Memory B cell (primary cell): ENCODE results near the gene BTBD17.

Experiments
- ATAC-seq: fragments of 150-1000 bp; cut with Tn5 transposase; 2 replicates; pipeline ENCODE4 v1.10.0; 2021; ENCODE audit warnings: low read depth, mild to moderate bottlenecking, moderate library complexity
- DNase-seq, 2 donors: peaks; one replicate each; pipeline ENCODE4 v3.0.0; 2022; ENCODE audit warnings: low spot score in 2 of 2
- H3K27ac Mint-ChIP-seq: one replicate; pipeline ENCODE4 v1.8.0; 2022; ENCODE audit warnings: mild to moderate bottlenecking, moderate library complexity, mixed read lengths
- H3K27me3 Mint-ChIP-seq: one replicate; pipeline ENCODE4 v1.8.0; 2022; ENCODE audit warnings: mixed read lengths
- H3K36me3 Mint-ChIP-seq: one replicate; pipeline ENCODE4 v1.8.0; 2022; ENCODE audit warnings: mild to moderate bottlenecking, mixed read lengths
- H3K4me1 Mint-ChIP-seq: one replicate; pipeline ENCODE4 v1.8.0; 2022; ENCODE audit warnings: mixed read lengths
- H3K4me3 Mint-ChIP-seq: one replicate; pipeline ENCODE4 v1.8.0; 2022; ENCODE audit warnings: mild to moderate bottlenecking, moderate library complexity, mixed read lengths
- H3K9me3 Mint-ChIP-seq: one replicate; pipeline ENCODE4 v1.8.0; 2022; ENCODE audit warnings: mixed read lengths

The BTBD17 gene

DNA sequence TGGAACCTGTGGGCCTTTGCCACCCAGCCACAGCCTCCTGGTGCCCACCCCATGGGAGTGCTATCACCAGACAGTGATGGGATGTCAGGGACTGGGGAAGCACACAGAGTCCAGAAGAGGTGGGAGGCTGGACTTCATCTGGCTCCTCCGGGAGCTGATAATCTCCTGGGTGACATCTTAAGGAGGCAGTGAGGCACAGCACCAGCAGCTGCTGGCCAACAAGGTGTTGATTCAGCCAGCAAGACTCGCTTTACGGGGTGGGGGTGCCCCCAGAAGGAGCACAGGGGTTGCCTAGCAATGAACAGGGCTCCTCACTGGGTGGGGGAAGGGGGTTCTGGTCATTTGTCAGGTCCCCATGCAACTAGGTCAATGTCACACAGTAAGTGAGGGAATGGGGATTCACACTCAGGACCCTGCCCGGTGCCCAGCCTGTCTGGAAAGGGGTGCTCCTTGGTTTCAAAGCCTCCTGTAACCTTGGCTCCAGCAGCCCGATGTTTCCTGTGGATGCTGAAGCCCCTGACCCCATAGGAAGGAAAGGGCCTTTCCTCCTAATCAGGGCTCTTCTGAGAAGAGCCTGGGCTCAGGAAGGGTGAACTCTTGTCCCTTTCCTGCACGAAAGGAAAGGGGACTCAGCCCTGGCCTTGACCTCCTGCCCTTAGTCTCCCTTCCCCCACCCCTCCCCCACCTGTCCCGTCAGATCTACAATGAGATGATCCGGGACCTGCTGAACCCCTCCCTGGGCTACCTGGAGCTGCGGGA lies 18.0 kb downstream of the BTBD17 start:
- Mint-ChIP-seq H3K27me3 (peaks cover 19% of the 10 kb centered on the region), H3K27ac (no peak overlapping the region), H3K36me3 (no peaks in the 10 kb centered on the region), H3K9me3 (no peaks in the 10 kb centered on the region), H3K4me3 (no peak overlapping the region), H3K4me1 (no peaks in the 10 kb centered on the region)
- DNase-seq: no peak
- ATAC-seq: no peak

DNA sequence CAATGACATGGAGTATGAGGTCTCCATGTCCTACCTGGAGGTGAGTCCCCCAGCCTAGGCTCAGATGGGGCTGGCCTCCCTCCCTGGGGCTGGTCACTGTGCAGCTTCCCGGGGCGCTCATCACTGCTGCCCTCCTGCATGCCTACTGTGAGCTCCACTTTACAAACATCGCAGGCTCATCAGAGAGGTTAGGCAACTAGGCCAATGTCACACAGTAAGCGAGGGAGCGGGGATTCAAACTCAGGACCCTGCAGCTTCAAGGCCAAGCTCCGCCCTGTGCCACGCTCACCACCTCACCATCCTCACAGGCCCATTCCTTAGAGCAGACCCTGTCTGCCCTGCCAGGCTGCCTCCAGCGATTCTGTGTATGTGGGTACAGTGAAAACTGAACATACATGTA lies 18.5 kb downstream of the BTBD17 start:
- Mint-ChIP-seq H3K27ac (no peak overlapping the region), H3K9me3 (no peaks in the 10 kb centered on the region), H3K4me1 (no peaks in the 10 kb centered on the region), H3K27me3 (peaks cover 19% of the 10 kb centered on the region), H3K4me3 (no peak overlapping the region), H3K36me3 (no peaks in the 10 kb centered on the region)
- DNase-seq: no peak
- ATAC-seq: no peak

DNA sequence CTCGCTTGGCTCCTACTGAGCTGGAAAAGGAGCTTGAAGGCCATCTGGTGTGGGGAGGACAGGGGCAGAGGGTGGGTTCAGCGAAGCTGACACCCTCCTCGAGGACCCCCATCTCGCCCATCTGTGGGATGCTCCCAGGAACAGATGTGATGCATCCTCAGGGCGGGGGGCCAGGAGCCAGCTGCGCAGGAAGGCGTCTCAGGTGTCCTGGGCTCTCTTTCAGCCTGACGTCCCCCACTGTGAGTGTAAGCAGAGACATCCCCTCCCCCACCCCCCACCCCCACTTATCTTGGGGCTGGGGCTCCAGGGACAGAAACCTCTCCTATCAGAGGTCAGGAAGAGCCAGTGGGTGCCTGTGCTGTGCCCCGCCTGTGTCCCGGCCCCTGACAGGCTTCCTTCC lies 19.4 kb downstream of the BTBD17 start:
- ATAC-seq (no peak), DNase-seq (no peak)
- Mint-ChIP-seq H3K4me1 (no peaks in the 10 kb centered on the region), H3K27me3 (peaks cover 16% of the 10 kb centered on the region), H3K9me3 (no peaks in the 10 kb centered on the region), H3K27ac (no peak overlapping the region), H3K36me3 (no peaks in the 10 kb centered on the region), H3K4me3 (no peak overlapping the region)

DNA sequence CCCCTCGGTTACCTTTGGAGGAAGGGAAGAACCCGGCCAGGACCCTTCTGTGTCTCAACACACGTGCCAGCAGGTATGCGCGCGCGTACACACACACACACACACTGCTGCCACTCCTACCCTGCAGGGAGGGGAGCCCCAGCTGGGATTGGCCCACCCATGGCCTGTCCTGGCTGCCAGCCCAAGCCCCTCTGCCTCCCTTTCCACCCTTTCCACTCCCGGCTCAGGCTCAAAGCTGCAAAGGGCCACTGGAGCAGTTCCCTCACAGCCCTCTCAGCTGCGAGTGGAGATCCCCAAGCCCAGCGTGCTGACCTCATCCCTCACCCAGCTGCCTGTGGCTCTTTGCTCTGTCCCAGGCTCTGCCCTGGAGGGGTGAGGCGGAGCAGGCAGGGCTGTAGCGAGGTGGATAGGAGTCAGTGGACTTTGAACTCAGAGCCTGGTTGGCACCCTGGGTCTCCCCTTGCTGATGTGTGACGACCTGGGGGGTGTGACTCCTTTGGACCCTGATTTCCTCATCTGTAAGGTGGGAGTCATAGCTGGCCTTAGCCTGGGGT lies 21.1 kb downstream of the BTBD17 start:
- Mint-ChIP-seq H3K36me3 (no peaks in the 10 kb centered on the region), H3K27me3 (peaks cover 16% of the 10 kb centered on the region), H3K4me3 (no peak overlapping the region), H3K27ac (no peak overlapping the region), H3K9me3 (no peaks in the 10 kb centered on the region), H3K4me1 (no peaks in the 10 kb centered on the region)
- no peak for DNase-seq
- no peak for ATAC-seq

DNA sequence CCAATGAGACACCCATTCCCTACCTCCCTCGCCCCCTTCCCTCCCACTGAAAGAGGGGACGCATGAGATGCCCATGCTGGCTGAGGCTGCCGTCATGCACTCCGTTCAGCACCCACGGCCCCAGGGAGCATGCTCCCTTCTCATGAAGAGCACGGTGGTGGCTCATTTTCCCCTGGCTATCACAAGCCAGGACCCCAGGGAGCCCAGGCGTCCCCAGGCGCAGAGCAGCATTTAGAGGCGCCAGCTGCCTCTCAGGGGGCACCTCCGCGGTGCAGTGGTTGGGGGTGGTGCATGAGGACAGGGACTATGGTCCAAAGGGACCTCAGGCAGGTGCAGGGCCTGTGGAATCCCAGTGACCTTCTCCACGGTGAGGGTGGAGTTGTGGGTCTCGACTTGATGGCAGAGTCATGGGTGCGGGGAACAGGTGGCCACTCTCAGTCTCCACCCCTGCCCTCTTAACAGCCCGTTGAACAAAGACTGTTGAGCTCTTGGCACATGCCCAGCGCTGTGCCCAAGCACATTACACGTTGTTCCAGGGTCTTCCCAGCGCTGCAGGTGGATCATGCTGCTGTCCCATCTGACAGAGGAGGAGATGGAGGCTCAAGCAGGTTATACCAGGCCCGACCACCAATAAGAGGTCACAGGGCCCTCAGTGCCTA lies 22.0 kb downstream of the BTBD17 start:
- DNase-seq (no peak), ATAC-seq (no peak)
- Mint-ChIP-seq H3K4me3 (no peak overlapping the region), H3K36me3 (no peaks in the 10 kb centered on the region), H3K4me1 (no peaks in the 10 kb centered on the region), H3K27me3 (peaks cover 9% of the 10 kb centered on the region), H3K9me3 (no peaks in the 10 kb centered on the region), H3K27ac (no peak overlapping the region)

DNA sequence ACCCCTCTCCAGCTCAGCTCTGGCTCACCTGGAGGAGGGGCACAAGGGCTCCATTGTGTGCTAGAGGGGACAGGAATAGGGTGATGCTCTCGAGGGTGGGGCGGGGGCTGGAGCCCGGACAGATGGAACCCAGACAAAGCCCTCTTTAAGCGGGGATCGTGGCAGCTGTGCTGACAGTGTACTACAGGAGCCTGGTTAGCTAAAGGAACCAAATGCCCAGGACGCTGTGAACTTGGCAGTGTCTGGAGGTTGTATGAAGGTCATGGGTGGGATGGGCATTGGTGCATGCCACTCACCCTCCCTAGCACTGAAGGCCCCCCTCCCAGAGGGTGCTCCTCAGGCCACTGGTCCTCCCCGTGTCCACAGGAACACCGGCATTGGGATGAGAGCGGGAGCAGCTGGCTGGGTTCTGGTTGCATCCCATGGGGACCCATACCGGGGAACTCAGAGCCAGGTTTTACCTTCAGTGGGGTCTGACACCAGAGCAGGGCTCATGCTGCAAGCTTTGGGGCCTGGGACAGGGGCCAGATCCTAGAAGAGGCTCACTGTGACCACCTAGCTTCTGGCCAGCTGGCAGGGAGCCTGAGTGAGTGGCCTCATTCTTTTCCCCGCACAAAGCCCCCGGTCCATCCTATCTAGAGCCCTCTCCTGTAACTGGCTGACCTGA lies 23.7 kb downstream of the BTBD17 start:
- Mint-ChIP-seq H3K36me3 (no peaks in the 10 kb centered on the region), H3K4me3 (no peak overlapping the region), H3K27me3 (peaks cover 8% of the 10 kb centered on the region), H3K27ac (no peak overlapping the region), H3K4me1 (no peaks in the 10 kb centered on the region), H3K9me3 (no peaks in the 10 kb centered on the region)
- ATAC-seq (no peak), DNase-seq (no peak)

DNA sequence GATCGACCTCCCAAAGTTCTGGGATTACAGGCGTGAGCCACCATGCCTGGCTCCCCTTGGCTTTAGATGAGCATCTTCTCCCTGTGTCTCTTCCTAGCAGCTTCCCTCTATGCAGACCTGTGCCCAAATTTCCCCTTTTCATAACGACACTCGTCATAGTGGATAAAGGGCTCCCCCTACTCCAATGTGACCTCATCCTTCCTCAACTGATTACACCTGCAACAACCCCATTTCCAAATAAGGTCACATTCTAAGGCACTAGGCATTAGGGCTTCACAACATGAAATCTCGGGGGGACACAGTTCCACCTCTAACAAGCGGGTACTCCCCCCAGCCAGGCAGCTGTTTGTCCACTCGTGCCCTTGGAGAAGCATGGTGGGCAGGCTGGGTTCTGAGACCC lies 25.4 kb downstream of the BTBD17 start:
- DNase-seq (no peak), ATAC-seq (no peak)
- H3K27ac Mint-ChIP-seq: no peak overlapping the region
- no peak overlapping the region for H3K4me3 Mint-ChIP-seq
- H3K9me3 Mint-ChIP-seq: no peaks in the 10 kb centered on the region
- H3K27me3 Mint-ChIP-seq: peaks cover 11% of the 10 kb centered on the region
- peaks cover 5% of the 10 kb centered on the region for H3K4me1 Mint-ChIP-seq
- no peaks in the 10 kb centered on the region for H3K36me3 Mint-ChIP-seq

DNA sequence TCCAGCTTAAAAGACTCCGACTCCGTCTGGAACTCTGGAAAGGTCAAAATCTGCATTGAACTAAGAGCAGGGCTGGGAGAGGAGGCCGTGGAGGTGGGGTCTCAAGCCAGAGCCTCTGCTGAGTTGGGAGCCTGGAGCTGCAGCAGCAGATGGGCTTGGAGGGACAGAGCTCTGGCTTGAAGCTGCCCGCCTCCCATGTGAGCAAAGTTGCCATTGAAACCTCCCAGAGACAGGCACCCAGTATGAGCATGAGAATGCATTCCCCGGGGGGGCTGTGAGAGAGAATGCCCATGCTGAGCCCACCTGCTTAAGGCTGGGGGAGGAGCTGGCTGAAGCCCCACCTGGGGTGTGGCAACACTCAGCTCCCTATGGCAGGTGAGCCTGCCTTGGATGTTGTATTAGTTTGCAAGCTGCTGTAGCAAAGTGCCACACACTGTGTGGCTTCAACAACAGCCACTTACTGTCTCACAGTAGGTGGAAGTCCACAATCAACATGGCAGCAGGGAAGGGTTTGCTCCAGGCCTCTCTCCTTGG lies 26.1 kb downstream of the BTBD17 start:
- Mint-ChIP-seq H3K4me1 (peaks cover 5% of the 10 kb centered on the region), H3K27ac (no peak overlapping the region), H3K9me3 (no peaks in the 10 kb centered on the region), H3K27me3 (peaks cover 11% of the 10 kb centered on the region), H3K36me3 (no peaks in the 10 kb centered on the region), H3K4me3 (no peak overlapping the region)
- DNase-seq: no peak
- ATAC-seq: no peak

DNA sequence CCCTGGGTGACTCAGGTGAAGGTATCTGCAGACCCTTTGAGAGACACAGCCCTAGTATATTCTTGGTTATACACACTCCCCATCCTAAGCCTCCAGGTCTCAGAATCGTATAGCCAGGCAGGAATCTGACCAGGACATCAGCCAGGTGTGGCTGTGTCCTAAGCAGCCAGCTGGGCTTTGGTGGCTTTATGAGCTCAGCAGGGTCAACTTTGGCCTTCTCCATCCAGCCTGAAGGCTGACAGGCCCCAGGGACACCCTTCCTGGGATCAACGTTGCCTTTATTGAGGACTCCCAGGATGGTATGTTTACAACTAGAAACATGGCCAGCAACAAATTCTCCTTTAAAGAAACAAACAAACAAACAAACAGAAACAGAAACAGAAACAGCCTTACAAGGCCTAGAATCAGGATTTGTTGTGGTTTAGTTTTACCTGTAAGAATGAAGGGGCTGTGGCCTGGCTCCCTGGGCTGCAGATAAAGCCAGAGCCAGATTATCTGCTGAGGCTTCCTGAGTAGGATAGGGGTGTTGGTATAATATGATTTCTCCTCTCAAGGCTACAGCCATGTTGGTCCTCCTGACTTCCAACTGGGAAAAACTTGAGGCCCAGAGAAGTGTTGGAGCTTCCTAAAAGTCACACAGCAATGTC lies 27.2 kb downstream of the BTBD17 start:
- no peak overlapping the region for H3K27ac Mint-ChIP-seq
- peaks cover 9% of the 10 kb centered on the region for H3K27me3 Mint-ChIP-seq
- H3K9me3 Mint-ChIP-seq: no peaks in the 10 kb centered on the region
- ATAC-seq (no peak), DNase-seq (no peak)
- no peaks in the 10 kb centered on the region for H3K36me3 Mint-ChIP-seq
- H3K4me3 Mint-ChIP-seq: no peak overlapping the region
- H3K4me1 Mint-ChIP-seq: peaks cover 5% of the 10 kb centered on the region

DNA sequence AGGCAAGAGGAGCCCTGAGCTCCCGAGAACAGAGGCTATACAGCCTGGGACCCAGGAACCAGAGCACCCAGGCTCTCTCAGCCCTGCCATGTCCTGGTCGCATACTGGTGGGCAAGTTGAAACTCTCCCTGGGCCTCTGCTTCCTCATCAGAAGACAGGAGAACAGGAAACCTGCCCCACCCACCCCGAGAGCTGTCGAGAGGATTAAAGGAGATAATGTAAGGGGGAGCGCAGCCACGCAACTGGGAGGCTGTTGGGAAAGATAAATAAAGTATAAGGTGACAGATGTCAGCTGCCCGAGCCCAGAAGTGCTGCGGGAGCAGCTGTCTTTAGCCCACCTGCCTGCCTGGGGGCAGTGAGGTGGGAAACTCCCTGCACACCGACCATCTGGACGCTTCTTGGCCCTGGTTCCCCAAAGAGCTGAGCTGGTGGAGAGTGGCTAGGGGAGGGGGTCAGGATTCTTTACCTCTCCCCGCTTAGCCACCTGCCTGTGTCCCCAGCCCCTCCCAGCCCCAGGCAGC lies 28.8 kb downstream of the BTBD17 start:
- H3K4me3 Mint-ChIP-seq: no peak overlapping the region
- ATAC-seq (no peak), DNase-seq (no peak)
- H3K27ac Mint-ChIP-seq: no peak overlapping the region
- peaks cover 5% of the 10 kb centered on the region for H3K4me1 Mint-ChIP-seq
- H3K27me3 Mint-ChIP-seq: peaks cover 10% of the 10 kb centered on the region
- H3K36me3 Mint-ChIP-seq: no peaks in the 10 kb centered on the region
- H3K9me3 Mint-ChIP-seq: no peaks in the 10 kb centered on the region

DNA sequence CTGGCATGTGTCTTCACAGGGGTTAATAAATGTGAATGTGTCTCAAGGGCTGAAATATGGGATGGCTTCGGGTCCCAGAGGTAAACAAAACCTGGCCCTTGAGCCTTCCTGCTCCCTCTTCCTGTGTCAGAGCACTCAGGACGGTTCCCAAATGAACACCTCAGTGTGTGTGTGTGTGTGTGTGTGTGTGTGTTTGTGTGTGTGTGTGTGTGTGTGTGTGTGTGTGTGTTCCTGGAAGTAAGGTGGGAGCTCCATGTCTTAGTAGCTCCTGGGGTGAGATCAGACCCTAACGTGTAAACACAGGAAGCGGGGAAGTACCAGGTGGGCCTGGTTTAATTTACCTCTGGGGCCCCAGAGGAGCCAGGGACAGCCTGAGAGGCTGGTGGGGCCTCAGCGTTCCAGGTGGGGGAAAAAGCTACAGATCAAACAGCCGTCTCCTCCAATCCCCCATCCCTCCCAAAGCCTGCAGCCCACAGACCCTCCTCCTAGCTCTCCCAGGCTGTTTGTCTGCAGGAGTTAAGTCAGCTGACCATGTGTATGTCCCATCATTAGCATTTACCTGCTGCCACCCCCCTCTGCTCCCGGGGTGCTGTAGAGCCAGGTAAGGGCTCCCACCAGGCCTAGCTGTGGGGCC lies 29.5 kb downstream of the BTBD17 start:
- no peak for ATAC-seq
- H3K4me1 Mint-ChIP-seq: peaks cover 5% of the 10 kb centered on the region
- H3K4me3 Mint-ChIP-seq: no peak overlapping the region
- DNase-seq: no peak
- H3K27ac Mint-ChIP-seq: no peak overlapping the region
- no peaks in the 10 kb centered on the region for H3K36me3 Mint-ChIP-seq
- H3K9me3 Mint-ChIP-seq: no peaks in the 10 kb centered on the region
- peaks cover 10% of the 10 kb centered on the region for H3K27me3 Mint-ChIP-seq

DNA sequence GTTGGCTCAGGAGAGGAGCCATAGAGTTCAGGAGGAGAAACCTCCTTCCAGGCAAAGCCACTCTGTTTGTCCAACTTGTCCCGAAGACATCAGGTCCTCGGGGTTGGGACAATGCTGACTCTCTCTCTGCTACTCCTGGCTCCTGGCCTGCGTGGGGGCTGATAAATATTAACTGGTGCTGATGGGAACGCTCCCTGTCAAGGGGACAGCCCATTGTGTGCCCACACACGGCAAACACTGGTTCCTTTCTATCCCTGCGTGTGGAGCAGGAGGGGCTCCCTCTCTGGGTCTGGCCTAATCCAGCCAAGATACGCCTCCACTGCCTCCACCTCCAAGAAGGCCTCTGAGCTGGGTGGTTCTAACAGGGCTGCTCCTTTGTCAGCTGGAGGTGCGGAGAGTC lies 31.2 kb downstream of the BTBD17 start:
- DNase-seq (no peak), ATAC-seq (no peak)
- no peaks in the 10 kb centered on the region for H3K36me3 Mint-ChIP-seq
- H3K9me3 Mint-ChIP-seq: no peaks in the 10 kb centered on the region
- no peak overlapping the region for H3K27ac Mint-ChIP-seq
- H3K4me1 Mint-ChIP-seq: peaks cover 5% of the 10 kb centered on the region
- no peak overlapping the region for H3K4me3 Mint-ChIP-seq
- peaks cover 13% of the 10 kb centered on the region for H3K27me3 Mint-ChIP-seq

DNA sequence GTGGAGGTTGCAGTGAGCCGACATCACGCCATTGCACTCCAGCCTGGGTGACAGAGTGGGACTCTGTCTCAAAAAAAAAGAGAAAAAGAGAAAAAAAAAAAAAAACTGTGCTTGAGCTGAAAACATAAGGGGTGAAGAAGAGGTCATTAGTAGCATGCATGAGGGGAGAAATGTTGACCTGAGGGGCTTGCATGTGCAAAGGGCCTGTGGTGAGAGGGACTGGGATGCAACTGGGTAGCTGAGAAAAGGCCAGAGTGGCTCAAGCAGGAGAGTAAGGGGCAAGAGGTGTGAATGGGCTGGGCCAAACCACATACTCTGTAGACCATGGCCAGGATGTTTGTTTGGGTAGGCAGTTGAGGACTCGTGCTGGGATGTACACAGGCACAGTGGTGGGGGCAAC lies 32.3 kb downstream of the BTBD17 start:
- peaks cover 5% of the 10 kb centered on the region for H3K4me1 Mint-ChIP-seq
- H3K27me3 Mint-ChIP-seq: peaks cover 14% of the 10 kb centered on the region
- no peaks in the 10 kb centered on the region for H3K9me3 Mint-ChIP-seq
- DNase-seq (no peak), ATAC-seq (no peak)
- no peaks in the 10 kb centered on the region for H3K36me3 Mint-ChIP-seq
- no peak overlapping the region for H3K27ac Mint-ChIP-seq
- H3K4me3 Mint-ChIP-seq: no peak overlapping the region
